Neural cell (in vitro differentiated cells): ENCODE results near the gene RNF223. TPM values are rescaled to one million over a fixed set of nuclear protein-coding genes. Genes with fewer than 3 reads are reported as not detected.

Source experiments
- H2AFZ ChIP-seq: fragments of 200-600, 300-800 bp; sonication (generic), shearing (Covaris generic); 2 replicates; pipeline ENCODE4 v1.6.0; 2014; ENCODE audit warnings: low read depth, mild to moderate bottlenecking, antibody characterized with exemption, low read length, moderate library complexity
- H3F3A ChIP-seq: fragments of 200-600 bp; shearing (Covaris generic); 2 replicates; pipeline ENCODE4 v1.6.1; 2016; ENCODE audit warnings: mild to moderate bottlenecking, moderate library complexity, mixed read lengths, antibody characterized with exemption, low read length; ENCODE audit not compliant: insufficient read depth, poor library complexity, severe bottlenecking
- H3K27ac ChIP-seq: fragments of 200-600, 300-800 bp; sonication (generic), shearing (Covaris generic); 2 replicates; pipeline ENCODE4 v1.5.1; 2014; ENCODE audit warnings: mild to moderate bottlenecking, low read length, moderate library complexity
- H3K27me3 ChIP-seq: fragments of 300-800, 200-600 bp; sonication (generic), shearing (Covaris generic); 2 replicates; pipeline ENCODE4 v1.6.0; 2014; ENCODE audit warnings: mild to moderate bottlenecking, low read depth, low read length, moderate library complexity; ENCODE audit not compliant: insufficient read depth
- H3K36me3 ChIP-seq: fragments of 300-800, 200-600 bp; sonication (generic), shearing (Covaris generic); 2 replicates; pipeline ENCODE4 v1.5.1; 2014; ENCODE audit warnings: mild to moderate bottlenecking, antibody characterized with exemption, low read length, moderate library complexity; ENCODE audit not compliant: insufficient read depth
- H3K4me2 ChIP-seq: fragments of 300-800, 200-600 bp; sonication (generic), shearing (Covaris generic); 2 replicates; pipeline ENCODE4 v1.6.0; 2014; ENCODE audit warnings: mild to moderate bottlenecking, low read length
- H3K4me3 ChIP-seq: fragments of 300-800, 200-600 bp; sonication (generic), shearing (Covaris generic); 2 replicates; pipeline ENCODE4 v1.5.1; 2014; ENCODE audit warnings: mild to moderate bottlenecking, low read length, moderate library complexity
- H3K79me2 ChIP-seq: fragments of 200-600 bp; shearing (Covaris generic); replicated peaks from 2 replicates; pipeline ENCODE4 v1.6.0; 2014; ENCODE audit warnings: mild to moderate bottlenecking, low read length, moderate library complexity; ENCODE audit not compliant: insufficient read depth
- H3K9ac ChIP-seq: fragments of 300-800, 200-600 bp; sonication (generic), shearing (Covaris generic); 2 replicates; pipeline ENCODE4 v1.6.1; 2016; ENCODE audit warnings: mild to moderate bottlenecking, low read length, mixed read lengths
- H3K9me2 ChIP-seq: fragments of 200-600 bp; shearing (Covaris generic); 2 replicates; pipeline ENCODE4 v1.6.1; 2016; ENCODE audit warnings: mild to moderate bottlenecking, low read length, mixed read lengths; ENCODE audit not compliant: insufficient read depth
- H3K9me3 ChIP-seq: fragments of 200-600, 300-800 bp; sonication (generic), shearing (Covaris generic); 2 replicates; pipeline ENCODE4 v1.6.1; 2016; ENCODE audit warnings: mild to moderate bottlenecking, mixed run types, low read length, moderate library complexity, mixed read lengths
- H4K20me1 ChIP-seq: fragments of 200-600 bp; shearing (Covaris generic); 2 replicates; pipeline ENCODE4 v1.6.1; 2016; ENCODE audit warnings: mild to moderate bottlenecking, mixed run types; ENCODE audit not compliant: insufficient read depth
- CTCF ChIP-seq: fragments of 450-650 bp; IDR thresholded peaks from 2 replicates; pipeline ENCODE4 v1.5.1; 2014; ENCODE audit warnings: antibody characterized with exemption, mild to moderate bottlenecking, moderate library complexity; ENCODE audit not compliant: poor library complexity, severe bottlenecking
- EP300 ChIP-seq: fragments of 450-650 bp; conservative IDR thresholded peaks from 2 replicates; pipeline ENCODE4 v1.6.1; 2014; ENCODE audit warnings: antibody characterized with exemption, mild to moderate bottlenecking, moderate library complexity; ENCODE audit not compliant: poor library complexity, severe bottlenecking
- EZH2 ChIP-seq: fragments of 200-600, 300-800 bp; shearing (Covaris generic), sonication (generic); IDR thresholded peaks from 2 replicates; pipeline ENCODE4 v1.6.1; 2014; ENCODE audit warnings: antibody characterized with exemption, low read length, borderline replicate concordance, mild to moderate bottlenecking; ENCODE audit not compliant: insufficient read depth, poor library complexity, severe bottlenecking
- MXI1 ChIP-seq: fragments of 450-650 bp; conservative IDR thresholded peaks from 2 replicates; pipeline ENCODE4 v1.6.1; 2014; ENCODE audit warnings: antibody characterized with exemption, mild to moderate bottlenecking; ENCODE audit not compliant: poor library complexity, severe bottlenecking
- POLR2AphosphoS5 ChIP-seq: IDR thresholded peaks from 2 replicates; pipeline ENCODE4 v1.6.1; 2012
- RAD21 ChIP-seq: fragments of 450-650 bp; conservative IDR thresholded peaks from 2 replicates; pipeline ENCODE4 v1.6.1; 2014; ENCODE audit warnings: antibody characterized with exemption, mild to moderate bottlenecking, moderate library complexity
- SMC3 ChIP-seq: fragments of 450-650 bp; conservative IDR thresholded peaks from 2 replicates; pipeline ENCODE4 v1.6.1; 2014; ENCODE audit warnings: antibody characterized with exemption, mild to moderate bottlenecking, moderate library complexity; ENCODE audit not compliant: poor library complexity
- TAF1 ChIP-seq: IDR thresholded peaks from 2 replicates; pipeline ENCODE4 v1.6.1; 2012; ENCODE audit warnings: low read depth
- polyA plus RNA-seq: library from polyadenylated mRNA; depleted of rRNA; stranded (reverse); fragments of >200 nt; gene quantifications from 2 replicates; pipeline ENCODE4 v1.2.3, GENCODE V29; 2014
- TF ChIP-seq, protein P1 (sequence below): IDR thresholded peaks from 2 replicates; pipeline ENCODE4 v1.6.1; 2012; ENCODE audit warnings: borderline replicate concordance

Gene RNF223
- polyA plus RNA-seq, 1 donor from 2014 or later, result not detected

GRCh38 chr1:1033731-1034438 is 40.2 kb downstream of the RNF223 start:
- peak overlapping the region; percentile 69 for H3K4me3 ChIP-seq
- H3K9me2 ChIP-seq, result no peaks in the 10 kb centered on the region
- peaks cover 4% of the 10 kb centered on the region for H3K79me2 ChIP-seq
- H3F3A ChIP-seq, result no peaks in the 10 kb centered on the region
- peak overlapping the region; percentile 65 for H3K27ac ChIP-seq
- TF ChIP-seq, protein P1, sequence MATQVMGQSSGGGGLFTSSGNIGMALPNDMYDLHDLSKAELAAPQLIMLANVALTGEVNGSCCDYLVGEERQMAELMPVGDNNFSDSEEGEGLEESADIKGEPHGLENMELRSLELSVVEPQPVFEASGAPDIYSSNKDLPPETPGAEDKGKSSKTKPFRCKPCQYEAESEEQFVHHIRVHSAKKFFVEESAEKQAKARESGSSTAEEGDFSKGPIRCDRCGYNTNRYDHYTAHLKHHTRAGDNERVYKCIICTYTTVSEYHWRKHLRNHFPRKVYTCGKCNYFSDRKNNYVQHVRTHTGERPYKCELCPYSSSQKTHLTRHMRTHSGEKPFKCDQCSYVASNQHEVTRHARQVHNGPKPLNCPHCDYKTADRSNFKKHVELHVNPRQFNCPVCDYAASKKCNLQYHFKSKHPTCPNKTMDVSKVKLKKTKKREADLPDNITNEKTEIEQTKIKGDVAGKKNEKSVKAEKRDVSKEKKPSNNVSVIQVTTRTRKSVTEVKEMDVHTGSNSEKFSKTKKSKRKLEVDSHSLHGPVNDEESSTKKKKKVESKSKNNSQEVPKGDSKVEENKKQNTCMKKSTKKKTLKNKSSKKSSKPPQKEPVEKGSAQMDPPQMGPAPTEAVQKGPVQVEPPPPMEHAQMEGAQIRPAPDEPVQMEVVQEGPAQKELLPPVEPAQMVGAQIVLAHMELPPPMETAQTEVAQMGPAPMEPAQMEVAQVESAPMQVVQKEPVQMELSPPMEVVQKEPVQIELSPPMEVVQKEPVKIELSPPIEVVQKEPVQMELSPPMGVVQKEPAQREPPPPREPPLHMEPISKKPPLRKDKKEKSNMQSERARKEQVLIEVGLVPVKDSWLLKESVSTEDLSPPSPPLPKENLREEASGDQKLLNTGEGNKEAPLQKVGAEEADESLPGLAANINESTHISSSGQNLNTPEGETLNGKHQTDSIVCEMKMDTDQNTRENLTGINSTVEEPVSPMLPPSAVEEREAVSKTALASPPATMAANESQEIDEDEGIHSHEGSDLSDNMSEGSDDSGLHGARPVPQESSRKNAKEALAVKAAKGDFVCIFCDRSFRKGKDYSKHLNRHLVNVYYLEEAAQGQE, result peak; percentile 7
- no peak for TF ChIP-seq TAF1
- TF ChIP-seq POLR2AphosphoS5, result no peak
- TF ChIP-seq MXI1, result peak; percentile 23
- no peak for TF ChIP-seq SMC3
- peak overlapping the region; percentile 85 for H3K9ac ChIP-seq
- no peaks in the 10 kb centered on the region for H3K27me3 ChIP-seq
- no peaks in the 10 kb centered on the region for H4K20me1 ChIP-seq
- no peaks in the 10 kb centered on the region for H3K9me3 ChIP-seq
- no peaks in the 10 kb centered on the region for H3K36me3 ChIP-seq
- peak overlapping the region; percentile 48 for H3K4me2 ChIP-seq
- no peak overlapping the region for H2AFZ ChIP-seq

GRCh38 chr1:1033009-1033587 is 41.0 kb downstream of the RNF223 start:
- H3K4me2 ChIP-seq, result no peak overlapping the region
- peak overlapping the region; percentile 69 for H3K4me3 ChIP-seq
- H3K9me3 ChIP-seq, result no peaks in the 10 kb centered on the region
- TF ChIP-seq EZH2 (no peak), EP300 (peak; percentile 52), MXI1 (peak; percentile 59), TAF1 (peak; percentile 43), CTCF (peak; percentile 96), SMC3 (peak; percentile 75), POLR2AphosphoS5 (peak; percentile 67), RAD21 (peak; percentile 92)
- TF ChIP-seq, protein P1, result peak; percentile 4
- peak overlapping the region; percentile 85 for H3K9ac ChIP-seq
- peak overlapping the region; percentile 65 for H3K27ac ChIP-seq
- no peaks in the 10 kb centered on the region for H3K36me3 ChIP-seq
- H2AFZ ChIP-seq, result no peak overlapping the region
- no peaks in the 10 kb centered on the region for H3K27me3 ChIP-seq
- peaks cover 4% of the 10 kb centered on the region for H3K79me2 ChIP-seq
- H4K20me1 ChIP-seq, result no peaks in the 10 kb centered on the region
- H3K9me2 ChIP-seq, result no peaks in the 10 kb centered on the region
- no peaks in the 10 kb centered on the region for H3F3A ChIP-seq
